Hippocampal formation (tissue), 2 donors: ENCODE measurements around the gene MBNL2.

Experiments used
- DNase-seq, 2 donors: peaks; one replicate each; lab custom pipeline; 2025; lab: John Stamatoyannopoulos, UW

MBNL2 gene

DNA sequence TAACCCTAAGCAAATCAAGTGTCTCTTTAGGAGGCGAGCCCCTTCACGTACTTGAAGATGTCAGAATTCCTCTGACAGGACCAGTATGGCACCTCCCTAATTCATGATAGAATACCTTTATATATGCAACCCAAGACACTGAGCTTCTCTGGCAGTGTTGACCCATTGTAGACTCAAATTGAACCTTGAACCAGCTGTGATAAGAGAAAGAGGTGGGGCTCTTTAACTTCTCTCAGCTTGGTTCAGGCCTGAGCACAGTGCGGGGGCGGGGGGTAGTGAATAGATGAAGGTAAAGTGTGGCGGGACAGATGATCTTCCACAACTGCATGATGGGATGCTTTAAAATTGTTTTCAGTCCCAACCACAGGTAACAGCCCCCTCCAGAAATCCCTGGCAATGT, 12.1 kb downstream of the MBNL2 start:
- DNase-seq = no peak

DNA sequence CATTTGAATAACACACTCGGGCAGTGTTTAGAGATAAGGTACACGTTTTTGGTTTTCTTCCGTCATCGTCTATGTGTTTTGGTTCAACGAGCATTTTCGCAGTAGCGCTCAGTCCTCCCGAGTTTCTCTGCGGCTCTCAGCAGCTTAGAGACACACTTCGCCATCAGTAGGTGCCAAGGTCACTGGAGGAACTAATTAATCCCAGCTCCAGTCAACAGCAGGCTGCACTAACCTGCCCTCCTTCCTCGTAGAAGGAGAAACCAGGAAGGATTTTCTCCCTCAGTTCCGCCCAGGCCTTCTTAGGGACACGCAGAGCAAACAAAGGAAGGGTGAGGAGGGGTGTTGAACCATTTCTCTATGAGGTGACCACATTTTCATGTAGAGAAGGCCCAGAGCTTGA, 12.6 kb downstream of the MBNL2 start:
- DNase-seq = no peak

DNA sequence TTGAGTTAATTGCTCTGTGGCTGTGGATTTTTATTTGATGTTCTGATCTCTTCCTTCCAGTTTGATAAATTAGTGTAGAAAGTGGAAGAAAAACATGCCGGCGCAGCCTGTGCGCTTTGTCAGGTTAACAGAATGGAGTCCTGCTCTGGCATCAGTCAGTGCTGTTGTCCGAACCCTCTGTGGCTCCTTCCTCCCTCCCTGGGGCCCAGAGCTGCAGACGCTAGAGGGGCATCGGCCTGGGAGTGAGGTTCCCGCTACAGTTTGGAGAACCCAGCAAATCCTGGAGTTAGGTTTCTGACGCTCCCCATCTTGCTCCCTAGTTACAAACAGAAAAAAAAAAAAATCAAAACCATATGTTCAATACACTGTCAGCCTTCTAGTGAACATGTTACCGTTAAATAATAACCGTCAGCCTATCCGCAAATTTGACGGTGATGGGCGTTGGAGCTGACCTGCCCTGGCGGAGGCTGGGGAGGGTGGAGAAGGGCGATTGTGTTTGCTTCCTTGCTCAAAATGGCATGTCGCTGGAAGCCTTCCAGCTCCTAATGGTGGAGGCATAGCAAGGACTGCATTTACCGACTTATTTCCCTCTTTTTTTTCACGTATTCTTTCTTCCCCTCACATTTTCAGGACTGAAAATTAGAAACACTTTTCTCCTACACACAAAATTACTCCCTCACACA, 13.6 kb downstream of the MBNL2 start:
- no peak for DNase-seq

DNA sequence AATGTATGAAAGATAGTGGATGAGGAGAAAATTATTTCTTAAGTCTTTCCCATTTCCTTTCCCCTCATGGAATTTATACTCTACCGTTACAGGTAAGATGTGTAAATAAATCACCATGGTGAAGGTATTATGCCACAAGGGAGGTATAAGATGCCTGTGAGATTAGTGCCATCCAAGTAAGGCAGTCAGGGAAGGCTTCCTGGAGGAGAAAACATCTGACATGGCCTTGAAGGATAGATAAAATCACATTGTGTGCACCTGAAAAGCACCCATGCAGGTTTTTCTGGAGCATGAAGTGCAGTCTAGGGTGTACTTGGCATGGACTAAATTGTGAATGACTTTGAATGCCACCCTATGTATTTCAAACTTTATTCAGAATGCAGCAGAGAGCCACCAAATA, 15.3 kb downstream of the MBNL2 start:
- DNase-seq = no peak

DNA sequence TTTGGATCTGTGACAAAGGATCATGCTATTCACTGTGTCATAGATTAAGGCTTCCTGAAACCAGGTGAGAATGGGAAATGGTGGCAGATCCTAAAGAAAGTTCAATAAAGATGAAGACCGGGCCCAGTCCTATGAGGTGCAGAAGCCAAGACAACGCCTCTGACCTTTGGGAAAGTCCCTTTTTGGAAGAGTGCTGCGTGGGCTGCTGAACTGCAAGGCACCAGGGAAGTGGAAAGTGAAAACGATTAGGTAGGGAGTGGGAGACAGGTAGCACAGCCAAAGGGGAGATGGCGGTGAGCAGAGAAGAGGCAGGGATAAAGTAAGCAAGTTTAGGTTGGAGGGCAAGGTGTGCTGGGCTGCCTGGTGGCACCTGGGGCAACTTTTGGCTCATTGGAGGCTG, 16.3 kb downstream of the MBNL2 start:
- DNase-seq = no peak

GRCh38 chr13:97238883-97239282, 16.8 kb downstream of the MBNL2 start:
- no peak for DNase-seq

DNA sequence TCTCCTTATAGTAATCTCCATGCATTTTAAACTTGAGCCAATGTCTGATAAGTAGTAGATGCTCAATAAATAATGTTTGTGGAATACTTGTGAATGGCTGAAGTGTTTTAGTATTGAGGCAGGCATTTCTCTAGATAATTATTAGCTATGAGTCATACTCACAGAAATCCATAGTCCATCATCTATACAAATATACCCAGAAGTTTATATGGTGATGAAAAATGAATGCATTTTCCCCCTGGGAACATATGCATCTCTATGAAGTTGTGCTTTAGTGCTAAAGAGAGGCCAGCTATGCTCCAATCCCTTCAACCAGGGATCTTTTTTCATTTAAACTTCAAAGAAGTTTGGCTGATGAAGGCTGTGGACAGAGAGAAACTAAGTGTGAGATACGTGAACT, 17.2 kb downstream of the MBNL2 start:
- DNase-seq = no peak

GRCh38 chr13:97239943-97240787, 18.0 kb downstream of the MBNL2 start:
- no peak for DNase-seq

- no peak for DNase-seq
These were observed 18.9 kb downstream of the MBNL2 start for GRCh38 chr13:97240788-97241734.

DNA sequence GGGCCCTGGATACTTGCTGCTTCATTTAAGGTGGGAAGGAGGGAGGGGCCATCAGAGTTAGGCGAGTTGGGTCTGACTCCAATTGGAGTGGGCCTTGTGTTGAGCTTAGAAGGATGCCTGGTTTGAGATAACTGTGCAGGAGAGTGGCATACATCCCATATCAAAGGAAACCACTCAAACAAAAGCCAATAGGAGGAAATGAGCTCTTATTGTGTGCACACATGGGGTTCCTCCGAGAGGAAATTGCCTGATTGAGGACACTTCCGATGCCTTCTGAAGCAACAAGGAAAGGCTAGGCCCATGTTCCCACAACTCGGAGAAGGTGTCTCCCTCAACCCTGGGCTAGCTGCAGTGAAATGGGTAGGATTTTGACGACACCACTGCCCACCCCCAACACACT, 19.6 kb downstream of the MBNL2 start:
- no peak for DNase-seq

- DNase-seq = peak; percentile 71 to 87
These were observed 20.8 kb downstream of the MBNL2 start for GRCh38 chr13:97242755-97243497.

GRCh38 chr13:97243915-97244781, 22.0 kb downstream of the MBNL2 start:
- DNase-seq = peak in 1 of 2 donors; percentile 96

DNA sequence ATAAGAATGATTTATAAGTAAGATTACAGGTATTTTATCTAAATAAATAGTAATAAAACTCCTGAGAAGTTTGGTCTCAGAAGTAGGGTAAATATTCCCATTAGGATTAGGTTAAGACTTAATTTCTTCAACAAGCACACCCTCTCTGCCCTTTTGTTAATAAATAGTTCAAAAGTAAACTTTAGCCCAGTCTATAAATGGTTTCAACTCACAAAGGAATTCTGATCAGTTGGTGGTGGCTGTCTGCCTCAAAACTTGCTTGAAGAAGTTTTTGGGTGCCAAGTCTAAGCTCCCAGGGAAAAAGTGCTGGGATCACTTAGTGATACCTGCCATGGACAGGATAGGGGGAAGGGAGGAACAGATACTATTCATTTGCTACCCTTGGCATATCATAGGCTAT, 22.9 kb downstream of the MBNL2 start:
- DNase-seq = no peak

DNA sequence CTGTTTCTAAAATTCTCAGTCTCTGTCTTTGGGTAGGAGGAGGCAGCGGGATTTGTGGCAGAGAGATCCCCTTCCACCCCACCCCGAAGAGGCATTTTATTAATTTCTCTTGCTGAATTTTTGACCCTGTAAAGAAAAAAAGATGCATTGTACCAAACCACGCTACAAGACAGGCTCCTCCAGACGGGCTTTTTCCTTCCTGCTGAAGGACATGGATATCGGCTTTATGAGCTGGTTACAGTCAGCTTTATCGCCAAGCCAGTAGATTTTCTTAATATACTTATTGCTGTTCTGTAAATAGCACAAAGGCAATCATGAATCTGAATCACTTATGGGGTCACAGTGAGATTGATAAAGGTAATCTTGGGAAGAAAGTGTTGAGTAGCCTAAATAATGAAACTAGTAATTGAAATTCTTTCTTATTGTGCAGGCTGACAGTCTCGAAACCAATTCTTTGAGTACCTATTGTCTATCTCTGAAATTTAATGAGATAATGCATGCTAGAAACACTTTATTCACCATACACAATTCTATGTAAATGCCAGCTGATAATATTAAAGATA, 24.5 kb downstream of the MBNL2 start:
- no peak for DNase-seq

DNA sequence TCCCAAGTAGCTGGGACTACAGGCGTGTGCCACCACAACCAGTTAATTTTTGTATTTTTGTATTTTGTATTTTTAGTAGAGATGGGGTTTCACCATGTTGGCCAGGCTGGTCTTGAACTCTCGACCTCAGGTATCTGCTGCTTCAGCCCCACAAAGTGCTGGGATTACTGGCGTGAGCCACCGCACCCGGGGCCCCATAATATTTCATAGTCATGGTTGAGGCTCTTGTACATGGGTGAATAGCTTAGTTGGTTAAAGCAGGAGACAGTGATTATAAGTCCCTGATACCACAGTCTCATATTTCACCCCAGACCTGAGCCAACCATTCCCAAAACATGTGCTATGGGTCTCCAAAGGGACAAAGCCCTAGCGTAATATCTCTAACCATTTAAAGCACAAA, 26.1 kb downstream of the MBNL2 start:
- no peak for DNase-seq

DNA sequence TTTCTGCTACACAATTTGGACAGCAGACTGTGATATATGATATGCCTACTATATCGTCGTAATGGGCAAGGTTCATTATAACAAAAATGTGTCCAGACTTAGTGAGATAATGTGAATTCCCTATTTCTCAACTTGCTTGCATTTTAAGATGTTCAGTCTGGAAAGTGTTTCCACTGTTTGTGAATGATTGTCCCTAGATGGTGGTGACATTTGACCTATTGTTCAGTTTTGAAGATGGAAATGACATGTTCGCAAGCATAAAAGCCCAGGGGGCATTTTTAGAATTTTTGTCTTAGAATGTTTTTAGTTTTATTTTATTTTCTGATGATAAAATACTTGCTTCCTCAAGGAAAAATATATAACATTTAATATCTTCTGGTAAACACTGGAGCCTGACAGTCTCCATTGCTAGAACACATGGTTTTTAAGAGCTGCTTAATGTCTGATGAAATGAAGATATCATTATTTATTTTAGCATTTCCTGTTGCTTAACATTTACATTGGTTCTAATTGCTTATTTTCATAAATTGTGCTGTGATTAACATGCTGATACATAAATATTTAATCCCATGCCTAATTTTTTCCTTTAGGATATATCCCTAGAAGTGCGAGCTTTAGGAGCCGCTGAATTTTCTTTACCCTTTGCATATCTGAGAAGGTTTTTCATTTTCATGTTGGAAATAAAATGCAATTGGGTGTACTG, 27.1 kb downstream of the MBNL2 start:
- no peak for DNase-seq

DNA sequence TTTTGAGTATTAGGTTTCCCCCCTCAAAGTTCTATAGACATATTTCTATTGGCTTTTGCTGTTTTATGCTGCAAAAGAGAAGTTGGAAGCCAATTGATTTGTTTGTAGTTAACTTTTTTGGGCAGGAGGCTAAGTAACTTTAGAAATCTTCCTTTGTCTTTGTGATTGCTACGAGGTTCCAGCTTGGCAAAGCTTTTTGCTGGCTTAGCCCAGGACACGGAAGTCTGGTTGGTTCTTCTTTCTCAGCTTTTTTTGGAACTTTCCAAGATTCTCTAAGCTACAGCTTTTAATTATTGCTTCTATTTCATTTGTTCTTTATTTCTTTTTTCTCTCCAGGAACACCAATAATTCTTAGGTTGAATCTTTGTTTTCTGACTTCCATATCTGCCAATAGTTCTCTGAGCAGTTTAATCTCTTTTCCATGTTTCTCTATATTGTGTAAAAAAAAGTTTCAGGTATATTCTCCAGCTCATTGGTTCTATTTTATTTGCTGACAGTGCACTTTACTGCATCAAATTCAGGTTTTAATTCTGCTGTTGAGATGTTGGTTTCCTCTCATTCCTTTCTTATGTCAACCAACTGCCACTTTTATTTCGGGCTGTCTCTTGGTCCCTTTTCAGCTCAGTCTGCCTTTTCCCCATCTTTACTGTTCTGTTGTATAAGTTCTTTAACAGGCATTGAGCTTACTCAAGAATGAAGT, 27.8 kb downstream of the MBNL2 start:
- no peak for DNase-seq

DNA sequence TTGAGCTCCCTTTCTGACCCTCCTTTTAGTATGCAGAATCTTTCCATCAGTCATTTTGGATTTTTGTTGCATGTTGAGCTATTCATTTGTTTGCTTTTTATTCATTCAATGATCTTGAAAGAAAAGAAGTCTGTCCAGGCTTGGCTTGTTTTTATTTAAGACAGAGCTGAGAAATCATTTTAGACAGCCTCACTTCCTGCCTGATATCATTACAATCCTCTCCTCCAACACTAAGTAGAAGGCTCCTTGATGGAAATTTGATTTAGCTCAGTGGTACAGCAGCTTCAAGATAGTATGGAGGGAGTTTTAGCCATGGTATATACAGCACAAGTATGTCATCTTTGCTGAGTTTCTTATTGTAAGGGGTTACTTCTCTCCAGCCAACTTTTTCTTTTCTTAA, 28.4 kb downstream of the MBNL2 start:
- no peak for DNase-seq

- no peak for DNase-seq
These were observed 30.6 kb downstream of the MBNL2 start for GRCh38 chr13:97252735-97253134.
